HG02852 (cell line): ENCODE data around the gene PIK3CD.
"Not testable (repeated sequence)": the region's sequence is repeated elsewhere in the genome, so short reads cannot be mapped to it uniquely, and the experiment has no call there.

ENCODE experiments used
- ATAC-seq: cut with Tn5 transposase; IDR thresholded peaks from one replicate; pipeline ENCODE4 v1.9.1; 2021; ENCODE audit warnings: mild to moderate bottlenecking, moderate library complexity; ENCODE audit not compliant: unreplicated experiment

PIK3CD gene

GRCh38 chr1:9731051-9731537 lies 79.6 kb downstream of the PIK3CD start:
- ATAC-seq: no peak

- no peak for ATAC-seq
These were observed 80.0 kb downstream of the PIK3CD start for GRCh38 chr1:9731561-9731960.

- ATAC-seq: no peak
These were observed 80.8 kb downstream of the PIK3CD start for GRCh38 chr1:9732123-9732971.

GRCh38 chr1:9733160-9733789 lies 81.7 kb downstream of the PIK3CD start:
- no peak for ATAC-seq

DNA sequence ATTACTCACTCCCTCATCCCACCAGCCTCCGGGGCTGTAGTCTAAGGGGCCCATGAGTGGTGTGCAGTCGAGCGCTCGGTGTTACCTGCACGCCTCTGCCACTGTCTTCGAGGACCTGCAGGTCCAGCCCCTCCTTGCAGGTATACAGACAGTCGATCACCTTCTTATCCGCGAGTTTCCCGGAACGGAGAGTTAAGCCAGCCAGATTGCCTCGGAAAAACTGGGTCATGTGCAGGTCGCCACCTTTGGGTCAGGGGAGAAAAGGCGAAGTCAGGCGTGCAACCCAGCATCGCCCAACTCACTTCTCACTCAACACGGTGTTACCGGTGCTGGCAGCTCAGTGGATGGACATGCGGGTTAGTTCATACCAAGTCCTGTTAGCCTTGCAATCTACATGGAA lies 84.3 kb downstream of the PIK3CD start:
- no peak for ATAC-seq

DNA sequence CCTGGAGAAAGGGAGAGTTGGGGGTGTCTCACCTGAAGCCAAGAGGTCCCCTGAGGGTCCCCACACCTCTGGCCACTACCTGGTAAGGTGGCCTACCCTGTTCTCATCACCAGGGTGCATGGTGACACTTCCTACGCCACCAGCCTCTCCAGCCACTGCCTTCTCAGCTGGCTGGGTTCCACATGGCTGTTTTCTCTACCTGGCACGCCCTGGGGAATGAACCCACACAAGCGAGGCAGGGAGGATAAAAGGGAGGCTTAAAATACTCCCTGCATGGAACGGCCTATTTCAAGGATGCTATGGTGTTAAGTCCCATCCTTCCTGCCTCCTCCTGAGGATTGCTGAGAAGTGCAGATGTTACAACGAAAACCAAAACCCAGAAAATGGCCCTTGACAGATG lies 84.7 kb downstream of the PIK3CD start:
- ATAC-seq: no peak

DNA sequence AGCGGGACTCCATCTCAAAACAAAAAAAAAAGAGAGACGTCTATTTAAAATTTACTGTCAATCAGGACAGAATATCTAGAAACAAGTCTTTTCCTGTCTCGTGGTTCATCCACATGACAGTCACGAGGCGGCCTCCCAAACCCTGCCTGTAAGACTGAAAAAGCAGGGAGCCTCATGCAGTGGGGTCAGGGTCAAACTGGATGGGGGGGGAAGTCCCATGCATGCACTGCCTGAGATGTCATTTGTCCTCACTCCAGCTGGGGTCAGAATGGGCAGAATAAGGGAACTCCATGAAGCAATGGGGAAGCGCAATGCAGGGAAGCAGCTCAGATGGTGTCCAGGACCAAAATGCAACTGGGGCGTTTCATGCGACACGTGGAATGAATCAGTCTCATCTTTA lies 85.5 kb downstream of the PIK3CD start:
- no peak for ATAC-seq

DNA sequence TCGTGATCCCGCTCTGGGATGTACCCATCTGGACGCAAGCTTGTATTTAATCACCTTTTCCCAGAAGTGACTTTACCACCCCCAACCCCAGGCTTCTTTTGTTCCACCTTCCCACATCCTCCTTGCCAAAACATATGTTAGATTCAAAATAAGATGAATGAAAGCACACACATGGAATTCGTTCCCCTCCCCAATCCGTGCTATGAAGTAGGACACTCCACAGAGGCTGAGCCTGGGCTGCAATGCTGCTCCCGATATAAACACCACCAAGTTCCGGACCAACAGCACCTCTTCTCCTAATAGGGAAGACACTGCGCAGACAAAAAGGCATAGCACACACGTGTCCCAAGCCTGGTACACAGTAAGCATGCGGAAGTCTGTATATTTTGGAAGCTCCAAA lies 86.1 kb downstream of the PIK3CD start:
- ATAC-seq: no peak

DNA sequence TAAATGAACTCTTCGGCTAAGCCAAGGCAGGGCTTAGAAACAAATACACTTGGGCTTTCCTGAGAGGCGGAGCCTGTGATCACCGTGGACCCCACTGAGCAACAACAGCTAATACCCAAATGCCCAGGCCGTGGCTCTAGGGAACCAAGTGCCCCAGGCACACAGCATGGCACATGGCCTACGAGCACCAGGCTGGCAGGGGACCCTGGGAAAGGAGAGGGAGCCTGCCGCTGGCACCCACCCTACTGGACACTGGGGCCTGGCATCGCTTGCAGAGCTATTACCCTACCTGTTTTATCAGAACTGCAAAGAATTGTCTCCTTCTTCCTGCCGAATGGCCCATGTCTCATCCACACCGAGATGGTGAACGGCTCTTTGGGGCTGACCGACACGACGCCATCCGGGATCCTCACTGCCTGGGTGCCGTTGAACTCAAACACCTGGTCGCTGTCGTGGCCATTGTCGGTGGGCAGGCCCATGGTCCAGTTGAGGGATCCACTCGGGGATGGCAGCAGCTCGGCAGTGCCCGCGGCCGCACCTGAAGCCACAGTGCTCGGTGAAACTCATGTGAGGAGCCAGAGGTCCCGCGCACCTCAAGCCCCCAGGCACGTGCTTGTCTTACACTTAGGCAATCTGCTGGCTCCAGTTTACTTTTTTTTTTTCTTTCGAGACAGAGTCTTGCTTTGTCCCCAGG lies 92.7 kb downstream of the PIK3CD start:
- no peak for ATAC-seq

- no peak for ATAC-seq
These were observed 94.7 kb downstream of the PIK3CD start for GRCh38 chr1:9746211-9746610.

- no peak for ATAC-seq
These were observed 95.1 kb downstream of the PIK3CD start for GRCh38 chr1:9746651-9747050.

DNA sequence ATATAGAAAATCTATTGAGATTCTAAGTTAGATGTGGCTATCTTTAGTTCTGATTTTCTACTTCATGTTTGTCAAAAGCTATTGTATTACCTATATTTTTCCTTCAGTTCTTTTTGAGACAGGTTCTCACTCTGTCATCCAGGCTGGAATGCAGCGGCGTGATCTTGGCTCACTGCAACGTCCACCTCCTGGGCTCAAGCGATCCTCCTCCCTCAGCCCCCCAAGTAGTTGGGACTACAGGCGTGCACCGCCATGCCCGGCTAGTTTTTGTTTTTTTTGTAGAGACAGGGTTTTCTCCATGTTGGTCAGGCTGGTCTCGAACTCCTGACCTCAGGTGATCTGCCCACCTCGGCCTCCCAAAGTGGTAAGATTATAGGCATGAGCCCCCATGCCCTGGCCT lies 96.9 kb downstream of the PIK3CD start:
- not testable (repeated sequence) for ATAC-seq

GRCh38 chr1:9749361-9749760 lies 97.8 kb downstream of the PIK3CD start:
- ATAC-seq: no peak

- no peak for ATAC-seq
These were observed 100.4 kb downstream of the PIK3CD start for GRCh38 chr1:9751971-9752370.

DNA sequence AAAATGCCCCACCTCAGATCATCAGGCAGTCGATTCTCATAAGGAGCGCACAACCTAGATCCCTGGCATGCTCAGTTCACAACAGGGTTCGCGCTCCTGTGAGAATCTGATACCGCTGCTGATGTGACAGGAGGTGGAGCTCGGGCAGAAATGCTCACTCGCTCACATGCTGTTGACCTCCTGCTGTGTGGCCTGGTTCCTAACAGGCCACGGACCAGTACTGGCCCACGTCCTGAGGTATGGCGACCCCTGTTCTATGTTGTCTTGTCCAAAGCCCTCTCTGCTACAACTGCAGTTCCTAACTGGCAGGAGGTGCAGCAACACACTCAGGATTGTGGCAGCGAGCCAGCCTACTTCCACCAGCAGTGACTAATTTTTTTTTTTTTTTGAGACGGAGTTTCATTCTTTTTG lies 101.6 kb downstream of the PIK3CD start:
- no peak for ATAC-seq

DNA sequence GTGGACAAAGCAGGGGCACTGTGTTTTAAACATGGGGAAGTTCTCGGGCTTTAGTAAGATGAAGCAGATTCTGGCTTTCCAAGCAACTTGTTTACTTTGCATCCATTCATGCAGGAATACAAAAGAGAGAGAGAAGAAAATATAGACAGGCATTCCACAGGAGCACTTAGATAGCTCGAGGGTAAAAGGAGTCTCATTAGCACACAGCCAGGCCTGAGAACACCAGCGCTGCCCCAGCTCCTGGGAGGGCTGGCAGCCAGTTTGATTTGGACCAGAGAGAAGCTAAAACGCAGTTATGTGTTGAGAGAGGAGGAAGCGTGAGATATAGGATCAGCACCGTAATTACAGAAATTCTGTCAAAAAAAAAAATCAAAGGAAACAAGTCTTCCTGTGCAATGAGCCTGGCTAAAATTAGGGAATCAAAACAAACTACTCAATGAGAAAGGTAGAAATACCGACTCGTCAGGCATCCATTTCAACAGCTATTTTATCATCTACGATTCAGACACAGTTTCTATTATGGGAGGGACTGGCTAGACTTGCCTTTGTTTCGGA lies 104.0 kb downstream of the PIK3CD start:
- ATAC-seq: no peak

GRCh38 chr1:9758559-9759121 lies 107.1 kb downstream of the PIK3CD start:
- ATAC-seq: no peak

DNA sequence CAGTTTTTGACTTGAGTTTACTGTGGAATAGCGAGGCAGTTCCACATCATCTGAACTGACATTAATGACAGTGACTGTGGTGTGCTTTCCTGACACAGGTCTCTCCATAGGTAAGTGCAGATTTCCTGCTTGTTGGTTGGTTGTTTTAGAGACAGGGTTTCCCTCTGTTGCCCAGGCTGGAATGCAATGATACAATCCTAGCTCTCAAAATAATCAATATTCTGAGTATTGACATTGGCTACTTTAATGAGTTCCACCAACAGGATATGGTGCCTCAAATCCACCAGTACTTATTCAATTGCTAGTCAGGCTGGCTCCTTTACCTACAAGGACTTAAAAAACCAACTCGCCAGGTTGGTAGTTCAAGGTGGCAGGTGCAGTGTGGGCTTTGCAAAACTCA lies 108.4 kb downstream of the PIK3CD start:
- ATAC-seq: no peak

DNA sequence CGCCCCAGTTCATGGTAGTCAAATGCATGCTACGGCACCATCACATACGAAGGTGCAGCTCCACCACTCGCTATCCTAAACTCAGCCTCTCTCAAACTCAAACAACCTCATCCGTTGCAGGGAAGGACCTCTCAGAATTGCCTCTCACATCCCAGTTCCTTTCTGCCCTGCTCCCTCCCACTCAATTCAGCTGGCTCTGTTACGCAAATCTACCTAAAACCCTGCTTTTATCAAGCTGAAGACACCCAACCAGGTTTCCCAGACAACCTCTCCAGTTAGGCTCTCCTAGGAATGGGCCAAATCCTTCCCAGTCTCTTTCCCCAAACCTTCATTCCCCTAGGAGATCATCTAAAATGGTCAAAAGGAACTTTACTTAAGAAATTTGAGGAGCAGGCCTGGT lies 109.3 kb downstream of the PIK3CD start:
- ATAC-seq: no peak

DNA sequence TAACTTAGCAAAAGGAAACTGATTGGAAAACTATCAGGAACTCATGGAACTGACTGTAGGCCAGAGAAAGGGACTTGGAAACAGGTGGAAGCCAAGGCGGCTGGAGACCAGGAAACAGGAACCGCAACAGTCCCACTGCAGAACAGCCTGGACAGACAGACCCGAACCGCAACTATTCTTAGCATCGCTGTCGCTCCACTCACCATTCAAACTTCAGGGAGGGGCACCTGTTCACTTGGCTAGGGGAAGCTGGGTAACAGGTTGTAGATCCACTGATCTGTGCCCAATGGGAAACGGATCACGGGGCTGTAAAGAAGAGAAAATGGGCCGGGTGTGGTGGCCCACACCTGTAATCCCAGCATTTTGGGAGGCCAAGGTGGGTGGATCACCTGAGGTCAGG lies 110.3 kb downstream of the PIK3CD start:
- no peak for ATAC-seq

DNA sequence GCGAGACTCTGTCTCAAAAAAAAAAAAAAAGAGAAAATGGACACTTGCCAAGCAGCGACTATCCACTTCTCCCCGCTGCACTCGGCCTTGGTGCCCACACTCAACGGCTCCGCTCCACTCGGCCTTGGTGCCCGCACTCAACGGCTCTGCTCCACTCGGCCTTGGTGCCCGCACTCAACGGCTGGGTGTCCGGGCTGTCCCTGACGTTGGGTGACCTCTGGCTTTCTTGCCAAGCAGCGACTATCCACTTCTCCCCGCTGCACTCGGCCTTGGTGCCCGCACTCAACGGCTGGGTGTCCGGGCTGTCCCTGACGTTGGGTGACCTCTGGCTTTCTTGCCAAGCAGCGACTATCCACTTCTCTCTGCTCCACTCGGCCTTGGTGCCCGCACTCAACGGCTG lies 110.9 kb downstream of the PIK3CD start:
- ATAC-seq: not testable (repeated sequence)
